Left ventricle myocardium inferior (tissue), 1 donor: Measurements from ENCODE around the gene HDGFL2. TPM values are rescaled to one million over a fixed set of nuclear protein-coding genes. Genes with fewer than 3 reads are reported as not detected.

Source experiments
- DNase-seq: peaks from one replicate; pipeline ENCODE4 v3.0.0-alpha.2; 2020
- H3K27ac ChIP-seq: fragments of 200-600 bp; replicated peaks from 2 replicates; pipeline ENCODE4 v1.8.0; 2021
- H3K27me3 ChIP-seq: fragments of 200-600 bp; 2 replicates; pipeline ENCODE4 v1.8.0; 2021; ENCODE audit warnings: low read depth
- H3K36me3 ChIP-seq: fragments of 200-600 bp; 2 replicates; pipeline ENCODE4 v1.8.0; 2021
- H3K4me1 ChIP-seq: fragments of 200-600 bp; 2 replicates; pipeline ENCODE4 v1.8.0; 2021
- H3K4me3 ChIP-seq: fragments of 200-600 bp; 2 replicates; pipeline ENCODE4 v1.8.0; 2021; ENCODE audit warnings: mild to moderate bottlenecking, moderate library complexity
- H3K9me3 ChIP-seq: fragments of 200-600 bp; replicated peaks from 2 replicates; pipeline ENCODE4 v1.8.0; 2021
- CTCF ChIP-seq: fragments of 200-600 bp; IDR thresholded peaks from 2 replicates; pipeline ENCODE4 v1.8.0; 2021; ENCODE audit warnings: antibody characterized with exemption, mild to moderate bottlenecking, borderline replicate concordance
- intact Hi-C: fragments of 100-400 bp; cut with micrococcal nuclease; formaldehyde crosslinking; loops from one replicate; pipeline ENCODE4 v1.11.0; 2022
- total RNA-seq: library from RNA; stranded (reverse); fragmentation: NEBNext Ultra II Directional; extraction: Animal tissue kit (Norgen Biotek cat#: 25700); gene quantifications from one replicate; pipeline ENCODE4 v1.2.1, GENCODE V29; 2021
- donor health status: DM: no; HTN: yes; CAD: no; lungs with severe emphysema.

The HDGFL2 gene
- total RNA-seq, 1 donor from 2014 or later, result 22.8 TPM

- no peak overlapping the region for H3K27ac ChIP-seq
- intact Hi-C loops, result no loop called here
- H3K4me1 ChIP-seq, result no peaks in the 10 kb centered on the region
- H3K4me3 ChIP-seq, result no peak overlapping the region
- no peak for TF ChIP-seq CTCF
- H3K36me3 ChIP-seq, result peaks cover 35% of the 10 kb centered on the region
- no peaks in the 10 kb centered on the region for H3K27me3 ChIP-seq
- no peak for DNase-seq
- no peaks in the 10 kb centered on the region for H3K9me3 ChIP-seq
These were observed 42.3 kb upstream of the HDGFL2 start for GRCh38 chr19:4429771-4430171.

GRCh38 chr19:4430760-4431159 lies 41.3 kb upstream of the HDGFL2 start:
- Histone ChIP-seq H3K4me3 (no peak overlapping the region), H3K27ac (no peak overlapping the region), H3K9me3 (no peaks in the 10 kb centered on the region), H3K36me3 (peaks cover 35% of the 10 kb centered on the region), H3K27me3 (no peaks in the 10 kb centered on the region), H3K4me1 (no peaks in the 10 kb centered on the region)
- DNase-seq, result no peak
- intact Hi-C loops, result no loop called here
- no peak for TF ChIP-seq CTCF

- Histone ChIP-seq H3K4me1 (no peaks in the 10 kb centered on the region), H3K9me3 (no peaks in the 10 kb centered on the region), H3K27me3 (no peaks in the 10 kb centered on the region), H3K36me3 (peaks cover 35% of the 10 kb centered on the region), H3K4me3 (no peak overlapping the region), H3K27ac (no peak overlapping the region)
- DNase-seq, result no peak
- no peak for TF ChIP-seq CTCF
- intact Hi-C loops, result no loop called here
These were observed 40.8 kb upstream of the HDGFL2 start for GRCh38 chr19:4431296-4431695.

DNA sequence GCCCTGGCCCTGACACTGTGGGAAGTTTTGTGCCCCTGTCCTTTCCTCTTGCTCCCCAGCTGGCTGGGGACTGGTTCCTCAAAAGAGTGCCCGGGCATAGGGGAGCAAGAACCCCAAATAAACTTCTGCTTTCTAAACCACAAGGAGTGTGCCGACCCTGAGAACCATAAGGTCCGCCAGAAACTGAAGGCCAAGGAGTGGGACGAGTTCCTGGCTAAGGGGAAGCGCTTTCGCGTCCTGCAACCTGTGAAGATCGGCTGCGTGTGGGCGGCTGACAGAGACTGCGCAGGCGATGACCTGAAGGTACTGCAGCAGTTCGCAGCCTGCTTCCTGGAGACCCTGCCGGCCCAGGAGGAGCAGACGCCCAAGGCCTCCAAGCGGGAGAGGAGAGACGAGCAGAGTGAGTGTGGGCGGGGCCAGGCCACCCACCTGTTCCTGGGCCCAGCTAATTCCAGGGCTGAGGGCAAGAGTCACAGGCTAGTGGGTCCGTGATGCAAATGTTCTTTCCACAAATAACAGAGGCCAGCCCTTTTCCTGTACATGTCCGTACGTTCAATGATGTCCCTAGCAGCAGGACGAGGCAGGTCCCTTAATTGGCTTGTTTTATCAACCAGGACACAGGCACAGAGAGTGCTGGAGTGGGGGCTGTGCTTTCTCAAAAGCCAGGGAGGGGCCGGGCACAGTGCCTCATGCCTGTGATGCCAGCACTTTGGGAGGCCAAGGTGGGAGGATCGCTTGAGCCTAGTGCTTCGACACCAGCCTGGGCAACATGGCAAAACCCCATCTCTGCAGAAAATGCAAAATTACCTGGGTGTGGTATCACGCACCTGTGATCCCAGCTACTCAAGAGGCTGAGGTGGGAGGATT lies 40.1 kb upstream of the HDGFL2 start:
- Histone ChIP-seq H3K9me3 (no peaks in the 10 kb centered on the region), H3K4me3 (no peak overlapping the region), H3K4me1 (no peaks in the 10 kb centered on the region), H3K36me3 (peaks cover 35% of the 10 kb centered on the region), H3K27ac (no peak overlapping the region), H3K27me3 (no peaks in the 10 kb centered on the region)
- no peak for TF ChIP-seq CTCF
- intact Hi-C loops, result no loop called here
- no peak for DNase-seq

DNA sequence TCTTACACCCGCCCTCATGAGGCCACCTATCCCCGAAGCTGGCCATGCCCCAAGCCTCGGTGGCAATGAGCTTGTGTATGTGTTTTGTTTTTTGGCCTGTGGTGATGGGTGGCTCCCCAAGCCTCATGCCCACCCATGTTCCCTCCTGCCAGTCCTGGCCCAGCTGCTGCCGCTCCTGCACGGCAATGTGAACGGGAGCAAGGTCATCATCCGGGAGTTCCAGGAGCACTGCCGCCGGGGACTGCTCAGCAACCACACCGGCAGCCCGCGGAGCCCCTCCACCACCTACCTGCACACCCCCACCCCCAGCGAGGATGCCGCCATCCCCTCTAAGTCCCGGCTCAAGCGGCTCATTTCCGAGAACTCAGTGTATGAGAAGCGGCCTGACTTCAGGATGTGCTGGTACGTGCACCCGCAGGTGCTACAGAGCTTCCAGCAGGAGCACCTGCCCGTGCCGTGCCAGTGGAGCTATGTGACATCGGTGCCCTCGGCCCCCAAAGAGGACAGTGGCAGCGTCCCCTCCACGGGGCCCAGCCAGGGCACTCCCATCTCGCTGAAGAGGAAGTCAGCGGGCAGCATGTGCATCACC lies 39.1 kb upstream of the HDGFL2 start:
- Histone ChIP-seq H3K27ac (no peak overlapping the region), H3K4me3 (no peak overlapping the region), H3K27me3 (no peaks in the 10 kb centered on the region), H3K36me3 (peaks cover 35% of the 10 kb centered on the region), H3K9me3 (no peaks in the 10 kb centered on the region), H3K4me1 (no peaks in the 10 kb centered on the region)
- intact Hi-C loops, result no loop called here
- DNase-seq, result no peak
- no peak for TF ChIP-seq CTCF
